Urinary bladder (tissue), 4 donors: ENCODE measurements around the gene OR4E1. TPM values are rescaled to one million over a fixed set of nuclear protein-coding genes. Genes with fewer than 3 reads are reported as not detected.

Experiments
- DNase-seq: peaks from one replicate; pipeline ENCODE4 v3.0.0-alpha.2; 2015; ENCODE audit errors: extremely low spot score
- H3K27ac ChIP-seq: one replicate; pipeline ENCODE4 v1.5.1; 2013; ENCODE audit warnings: low read depth, mild to moderate bottlenecking, moderate library complexity
- H3K36me3 ChIP-seq: one replicate; pipeline ENCODE4 v1.6.1; 2013; ENCODE audit warnings: mild to moderate bottlenecking, moderate library complexity; ENCODE audit not compliant: insufficient read depth
- H3K4me1 ChIP-seq: one replicate; pipeline ENCODE4 v1.6.1; 2013; ENCODE audit warnings: mild to moderate bottlenecking, moderate library complexity; ENCODE audit not compliant: insufficient read depth
- H3K4me3 ChIP-seq: one replicate; pipeline ENCODE4 v1.5.1; 2013; ENCODE audit warnings: low read depth, low read length
- WGBS: extraction: QIAGEN DNeasy Blood & Tissue Kit; methylation state at CpG from one replicate; pipeline ENCODE4 v1.1.7; 2013; 5-methylcytosine and 5-hydroxymethylcytosine counted together
- polyA plus RNA-seq: library from polyadenylated mRNA; stranded (reverse); fragments of 200-250 nt; gene quantifications from one replicate; pipeline ENCODE4 v1.2.3, GENCODE V29; 2013
- total RNA-seq: library from RNA; depleted of rRNA; stranded (reverse); fragments of >200 nt; gene quantifications from one replicate; pipeline ENCODE4 v1.2.3, GENCODE V29; 2014
- donor health status: healthy with polysubstance abuse.
- donor health status: healthy.

OR4E1 gene
- total and polyA plus RNA-seq, 2 donors: not detected

- no peak overlapping the region for H3K4me3 ChIP-seq
- WGBS: 84% methylated on average over 2 of the region's 2 CpGs
- H3K27ac ChIP-seq: no peak overlapping the region
- H3K4me1 ChIP-seq: no peaks in the 10 kb centered on the region
- H3K36me3 ChIP-seq: no peaks in the 10 kb centered on the region
- no peak for DNase-seq
These were observed 12.8 kb upstream of the OR4E1 start for GRCh38 chr14:21686468-21686867.

GRCh38 chr14:21680072-21680471 is 6.5 kb upstream of the OR4E1 start:
- no peak for DNase-seq
- Histone ChIP-seq H3K27ac (no peak overlapping the region), H3K4me3 (no peak overlapping the region), H3K36me3 (no peaks in the 10 kb centered on the region), H3K4me1 (no peaks in the 10 kb centered on the region)
- 75% methylated on average over 2 of the region's 2 CpGs for WGBS

GRCh38 chr14:21675566-21675965 is 1.9 kb upstream of the OR4E1 start:
- Histone ChIP-seq H3K4me3 (no peak overlapping the region), H3K4me1 (no peaks in the 10 kb centered on the region), H3K27ac (no peak overlapping the region), H3K36me3 (no peaks in the 10 kb centered on the region)
- 75% methylated on average over 4 of the region's 4 CpGs for WGBS
- no peak for DNase-seq

GRCh38 chr14:21672116-21672515 is 1.5 kb downstream of the OR4E1 start:
- Histone ChIP-seq H3K4me3 (no peak overlapping the region), H3K27ac (no peak overlapping the region), H3K36me3 (no peaks in the 10 kb centered on the region), H3K4me1 (no peaks in the 10 kb centered on the region)
- WGBS: 76% methylated on average over 1 of the region's 1 CpG
- DNase-seq: no peak

GRCh38 chr14:21671371-21671770 is 2.2 kb downstream of the OR4E1 start:
- WGBS: 44% methylated on average over 2 of the region's 2 CpGs
- Histone ChIP-seq H3K36me3 (no peaks in the 10 kb centered on the region), H3K27ac (no peak overlapping the region), H3K4me3 (no peak overlapping the region), H3K4me1 (no peaks in the 10 kb centered on the region)
- DNase-seq: no peak

- Histone ChIP-seq H3K36me3 (no peaks in the 10 kb centered on the region), H3K4me3 (no peak overlapping the region), H3K4me1 (no peaks in the 10 kb centered on the region), H3K27ac (no peak overlapping the region)
- DNase-seq: no peak
These were observed 4.3 kb downstream of the OR4E1 start for GRCh38 chr14:21669284-21669683.

- Histone ChIP-seq H3K36me3 (no peaks in the 10 kb centered on the region), H3K4me1 (no peaks in the 10 kb centered on the region), H3K27ac (no peak overlapping the region), H3K4me3 (no peak overlapping the region)
- no peak for DNase-seq
- WGBS: 52% methylated on average over 3 of the region's 3 CpGs
These were observed 5.2 kb downstream of the OR4E1 start for GRCh38 chr14:21668377-21668776.

GRCh38 chr14:21656980-21657379 is 16.6 kb downstream of the OR4E1 start:
- WGBS: 41% methylated on average over 1 of the region's 1 CpG
- Histone ChIP-seq H3K4me3 (no peak overlapping the region), H3K36me3 (no peaks in the 10 kb centered on the region), H3K27ac (no peak overlapping the region), H3K4me1 (no peaks in the 10 kb centered on the region)
- DNase-seq: no peak

GRCh38 chr14:21654215-21654614 is 19.4 kb downstream of the OR4E1 start:
- no peak for DNase-seq
- H3K4me1 ChIP-seq: no peaks in the 10 kb centered on the region
- WGBS: 92% methylated on average over 5 of the region's 5 CpGs
- H3K27ac ChIP-seq: no peak overlapping the region
- H3K4me3 ChIP-seq: no peak overlapping the region
- H3K36me3 ChIP-seq: no peaks in the 10 kb centered on the region

GRCh38 chr14:21653331-21653885 is 20.2 kb downstream of the OR4E1 start, which contains the start of gene OR4E2:
TSS of gene OR4E2 (plus strand) at chr14:21653835. CDS start at chr14:21665083, 11,248 bp downstream.
- Histone ChIP-seq H3K4me3 (no peak within 1 kb of the TSS), H3K4me1 (no peaks in the 10 kb centered on the region), H3K36me3 (no peaks in the 10 kb centered on the region), H3K27ac (no peak within 1 kb of the TSS)
- 77% methylated on average over 2 of the region's 2 CpGs for WGBS
- DNase-seq: no peak

- Histone ChIP-seq H3K27ac (no peak overlapping the region), H3K4me3 (no peak overlapping the region), H3K4me1 (no peaks in the 10 kb centered on the region), H3K36me3 (no peaks in the 10 kb centered on the region)
- no peak for DNase-seq
- WGBS: 53% methylated on average over 1 of the region's 1 CpG
These were observed 21.3 kb downstream of the OR4E1 start for GRCh38 chr14:21652209-21652808.

GRCh38 chr14:21647380-21647779 is 26.2 kb downstream of the OR4E1 start:
- no peak overlapping the region for H3K27ac ChIP-seq
- no peak overlapping the region for H3K4me3 ChIP-seq
- H3K36me3 ChIP-seq: no peaks in the 10 kb centered on the region
- no peaks in the 10 kb centered on the region for H3K4me1 ChIP-seq
- DNase-seq: no peak

GRCh38 chr14:21643407-21643806 is 30.2 kb downstream of the OR4E1 start:
- no peak for DNase-seq
- Histone ChIP-seq H3K27ac (no peak overlapping the region), H3K4me1 (no peaks in the 10 kb centered on the region), H3K4me3 (no peak overlapping the region), H3K36me3 (no peaks in the 10 kb centered on the region)
- 63% methylated on average over 5 of the region's 5 CpGs for WGBS

- 59% methylated on average over 3 of the region's 3 CpGs for WGBS
- Histone ChIP-seq H3K4me1 (no peaks in the 10 kb centered on the region), H3K36me3 (no peaks in the 10 kb centered on the region), H3K27ac (no peak overlapping the region), H3K4me3 (no peak overlapping the region)
- no peak for DNase-seq
These were observed 30.9 kb downstream of the OR4E1 start for GRCh38 chr14:21642683-21643082.

GRCh38 chr14:21634840-21635239 is 38.8 kb downstream of the OR4E1 start, which contains the start of gene OR10G2:
TSS of gene OR10G2 (minus strand) at chr14:21634940. CDS start at chr14:21634842, 98 bp downstream.
- Histone ChIP-seq H3K27ac (no peak within 1 kb of the TSS), H3K36me3 (no peaks in the 10 kb centered on the region), H3K4me3 (no peak within 1 kb of the TSS), H3K4me1 (no peaks in the 10 kb centered on the region)
- 74% methylated on average over 4 of the region's 4 CpGs for WGBS
- DNase-seq: no peak
